Measurements from ENCODE around the gene ABI2.
"Not testable (repeated sequence)": the region's sequence is repeated elsewhere in the genome, so short reads cannot be mapped to it uniquely, and the experiment has no call there.

Gene ABI2

DNA sequence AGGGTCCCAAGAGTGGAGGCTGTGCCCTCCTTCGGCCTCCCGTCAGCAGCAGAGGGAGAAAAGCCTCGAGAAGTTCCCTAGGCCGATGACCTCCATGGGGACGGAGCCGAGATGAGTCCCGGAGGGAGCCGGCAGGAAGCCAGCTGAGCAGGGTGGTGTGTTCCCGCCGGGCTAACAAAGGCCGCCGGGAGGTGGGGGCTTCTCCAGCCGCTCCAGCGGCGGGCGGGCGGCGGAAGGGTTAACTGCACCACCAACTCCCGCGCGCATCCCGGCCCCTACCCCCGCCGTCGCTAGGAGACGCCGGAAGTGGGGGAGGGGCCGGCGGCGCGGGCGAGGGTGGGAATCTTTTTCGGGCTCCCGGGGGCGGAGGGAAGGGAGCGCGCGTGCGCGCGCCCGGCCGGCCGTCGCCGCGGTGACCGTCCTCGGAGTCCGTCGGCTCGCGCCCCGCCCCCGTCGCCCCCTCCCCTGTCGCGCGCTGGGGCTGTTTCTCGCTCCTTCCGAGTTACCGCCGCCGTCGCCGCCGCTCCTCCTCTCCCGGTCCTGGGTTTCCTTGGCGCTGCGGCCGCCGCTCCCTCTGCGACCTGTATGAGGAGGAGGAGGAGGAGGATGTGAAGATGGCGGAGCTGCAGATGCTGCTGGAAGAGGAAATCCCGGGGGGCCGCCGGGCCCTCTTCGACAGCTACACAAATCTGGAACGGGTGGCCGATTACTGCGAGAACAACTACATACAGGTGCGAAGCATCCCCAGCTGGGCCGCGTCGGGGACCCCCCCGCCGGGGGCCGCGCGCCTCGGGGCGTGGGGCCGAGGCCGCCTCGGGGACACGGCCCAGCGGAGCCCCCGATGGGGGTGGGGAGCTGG, at the start of gene ABI2:
Gene ABI2 (plus strand): TSS at position 494 of the 859 bp plus-strand sequence. CDS start 121 bp downstream, at position 615.
- peak; percentile 91 to 92 for DNase-seq

DNA sequence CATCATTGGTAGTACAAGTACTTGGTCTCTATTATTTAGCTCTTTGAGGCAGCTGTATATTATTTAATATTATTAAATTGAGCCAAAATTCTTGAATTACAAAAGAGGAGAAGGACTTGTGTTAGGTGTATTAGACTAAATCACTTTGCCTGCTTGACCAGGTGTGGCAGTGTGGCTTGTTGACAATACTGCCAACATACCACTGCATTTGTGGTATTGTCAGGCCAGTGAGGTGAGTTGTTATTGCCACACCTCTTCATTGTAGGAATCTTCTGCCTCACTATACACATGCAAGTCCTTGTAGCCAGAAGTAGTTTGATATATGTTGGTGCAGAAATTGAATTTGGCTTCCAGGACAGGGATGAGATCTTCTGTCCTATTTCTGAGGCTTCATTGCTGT, 48.9 kb upstream of the ABI2 start:
- DNase-seq = no peak

DNA sequence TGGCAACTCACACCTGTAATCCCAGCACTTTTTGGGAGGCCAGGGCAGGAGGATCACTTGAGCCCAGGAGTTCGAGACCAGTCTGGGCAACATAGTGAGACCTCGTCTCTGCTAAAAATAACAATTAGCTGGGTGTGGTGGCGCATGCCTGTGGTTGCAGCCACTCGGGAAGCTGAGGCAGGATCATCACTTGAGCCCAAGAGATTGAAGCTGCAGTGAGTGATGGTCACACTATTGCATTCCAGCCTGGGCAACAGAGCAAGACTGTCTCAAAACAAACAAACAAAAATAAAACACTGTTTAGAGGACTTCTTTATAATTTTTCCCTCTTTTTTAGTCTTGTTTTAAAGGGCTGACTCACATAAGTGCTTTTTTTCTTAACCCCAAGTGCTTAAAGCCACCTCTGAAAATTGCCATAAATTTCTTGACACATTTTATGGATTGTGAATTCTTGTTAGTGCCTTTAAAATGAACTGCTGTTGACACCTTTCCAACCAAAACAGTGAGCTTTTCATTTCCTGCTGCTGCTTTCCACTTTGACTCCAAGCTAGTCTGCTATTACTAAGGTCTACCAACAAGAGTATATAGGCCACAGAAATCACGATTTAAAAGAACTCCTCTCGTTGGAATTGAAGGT, 47.6 kb upstream of the ABI2 start:
- no peak for DNase-seq

DNA sequence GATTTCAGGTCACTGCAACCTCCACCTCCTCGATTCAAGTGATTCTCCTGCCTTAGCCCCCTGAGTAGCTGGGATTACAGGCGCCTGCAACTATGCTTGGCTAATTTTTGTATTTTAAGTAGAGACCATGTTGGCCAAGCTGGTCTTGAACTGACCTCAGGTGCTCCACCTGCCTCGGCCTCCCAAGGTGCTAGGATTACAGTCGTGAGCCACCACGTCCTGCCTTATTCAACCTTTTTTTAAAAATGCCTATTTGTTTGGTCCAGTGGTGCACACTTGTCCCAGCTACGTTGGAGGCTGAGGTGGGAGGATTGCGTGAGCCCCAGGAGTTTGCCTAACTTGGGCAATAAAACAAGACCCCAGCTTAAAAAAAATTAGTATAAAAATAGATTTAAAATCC, 46.1 kb upstream of the ABI2 start:
- no peak for DNase-seq

DNA sequence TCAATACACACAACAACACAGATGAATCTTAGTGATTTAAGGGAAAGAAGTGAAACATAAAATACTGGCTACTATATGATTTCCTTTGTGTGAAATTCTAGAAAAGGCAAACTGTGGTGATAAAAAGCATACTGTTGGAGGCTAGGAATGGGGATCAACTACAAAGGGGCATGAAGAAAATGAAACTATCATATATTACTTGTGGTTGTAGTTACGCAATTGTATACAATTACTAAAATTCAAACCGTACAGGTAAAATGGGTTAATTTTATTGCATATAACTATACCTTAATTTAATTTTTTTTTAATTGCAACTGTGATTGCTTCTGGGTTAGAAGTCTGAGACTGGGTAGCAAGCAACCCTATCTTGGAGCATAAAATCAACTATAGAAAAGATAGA, 41.7 kb upstream of the ABI2 start:
- DNase-seq = no peak

DNA sequence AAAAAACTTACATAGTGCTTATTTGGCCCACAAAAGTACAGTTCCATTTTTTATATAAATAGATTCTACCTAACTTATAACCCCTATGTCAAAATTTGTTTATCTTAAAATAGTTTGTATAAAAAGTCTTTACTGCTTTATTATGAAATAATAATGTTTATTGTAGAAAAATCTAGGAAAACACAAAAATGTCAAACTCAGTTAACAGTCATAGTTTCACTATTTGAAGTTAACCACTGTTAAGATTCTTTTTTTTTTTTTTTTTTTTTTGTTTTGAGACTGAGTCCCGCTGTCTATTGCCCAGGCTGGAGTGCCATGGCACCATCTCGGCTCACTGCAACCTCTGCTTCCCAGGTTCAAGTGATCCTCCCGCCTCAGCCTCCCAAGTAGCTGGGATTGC, 26.5 kb upstream of the ABI2 start:
- DNase-seq = no peak

DNA sequence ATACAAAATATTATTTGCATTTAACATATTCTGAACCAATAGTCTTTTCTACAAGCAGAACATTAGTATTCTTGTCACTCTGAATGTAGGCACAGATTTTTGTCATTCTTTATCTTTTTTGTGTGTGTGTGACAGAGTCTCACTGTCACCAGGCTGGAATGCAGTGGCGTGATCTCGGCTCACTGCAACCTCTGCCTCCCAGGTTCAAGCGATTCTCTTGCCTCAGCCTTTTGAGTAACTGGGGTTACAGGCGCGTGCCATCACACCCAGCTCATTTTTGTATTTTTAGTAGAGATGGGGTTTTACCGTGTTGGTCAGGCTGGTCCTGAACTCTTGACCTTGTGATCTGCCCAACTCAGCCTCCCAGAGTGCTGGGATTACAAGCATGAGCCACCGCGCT, 25.6 kb upstream of the ABI2 start:
- not testable (repeated sequence) for DNase-seq

DNA sequence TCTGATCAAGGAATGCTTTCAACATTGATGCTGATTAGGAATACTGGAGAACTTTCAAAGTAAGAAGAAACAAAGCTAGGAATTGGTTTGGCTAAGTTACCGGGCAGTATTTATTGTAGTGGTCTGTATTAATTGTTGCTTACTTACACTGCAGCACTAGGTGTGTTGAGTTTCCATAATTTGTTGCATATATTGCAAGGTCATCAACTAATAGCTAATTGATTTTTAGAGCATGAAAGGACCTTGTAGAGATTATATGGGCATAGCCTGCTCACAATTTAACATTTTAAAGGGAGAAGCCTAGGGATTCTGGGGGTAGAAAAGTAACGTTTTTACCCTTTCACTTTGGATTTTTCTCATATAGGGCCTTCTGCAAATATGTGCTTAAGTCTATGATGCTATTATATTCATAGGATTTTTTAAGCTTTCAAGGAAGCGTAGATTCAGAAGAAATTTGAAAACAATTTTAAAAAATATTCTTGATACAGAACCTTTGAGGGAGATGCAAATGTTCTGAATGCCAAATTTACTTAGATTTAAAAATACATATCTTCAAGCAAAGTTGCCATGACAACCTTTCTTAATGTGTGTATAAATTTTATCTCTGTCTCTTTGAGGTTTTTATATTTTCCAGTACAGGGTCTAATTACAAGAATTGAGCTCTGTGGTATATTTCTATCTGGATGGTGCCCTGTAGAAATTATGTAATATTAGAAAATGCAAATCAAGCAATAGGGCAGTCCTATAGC, 17.3 kb upstream of the ABI2 start:
- no peak for DNase-seq

DNA sequence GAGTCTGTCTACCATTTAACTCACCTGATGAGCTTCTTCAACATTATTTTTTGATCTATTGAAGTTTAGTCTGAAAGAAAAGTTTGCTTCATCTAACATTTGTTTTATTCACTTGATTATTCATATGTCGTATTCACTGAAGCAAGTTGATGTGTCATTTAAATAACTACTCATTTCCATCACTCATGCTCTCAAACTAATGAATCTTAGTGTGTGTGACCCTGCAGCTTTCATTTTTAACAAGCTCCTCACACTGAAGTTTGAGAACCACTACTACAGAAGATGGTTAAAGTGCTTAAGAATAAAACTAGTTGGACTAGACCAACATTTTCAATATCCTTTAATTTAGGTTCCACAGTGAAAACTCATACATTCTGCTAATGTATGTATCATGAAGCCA, 1.8 kb upstream of the ABI2 start:
- no peak for DNase-seq

DNA sequence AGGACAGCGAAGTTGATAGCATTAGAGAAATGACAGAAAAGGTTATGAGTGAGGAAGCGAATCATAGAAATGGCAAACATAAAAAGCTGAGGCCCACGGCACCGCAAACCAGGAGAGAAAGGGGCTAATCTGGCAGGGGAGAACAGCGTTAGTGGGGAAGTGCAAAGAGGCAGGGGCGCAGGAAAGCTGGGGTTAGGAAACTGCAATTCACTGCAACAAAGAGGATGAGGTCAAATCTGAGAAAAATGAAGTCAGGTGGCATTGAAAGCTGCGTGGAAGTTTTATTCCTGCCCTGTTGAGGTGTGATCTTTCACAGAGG, 653 bp upstream of the ABI2 start:
- DNase-seq = no peak

DNA sequence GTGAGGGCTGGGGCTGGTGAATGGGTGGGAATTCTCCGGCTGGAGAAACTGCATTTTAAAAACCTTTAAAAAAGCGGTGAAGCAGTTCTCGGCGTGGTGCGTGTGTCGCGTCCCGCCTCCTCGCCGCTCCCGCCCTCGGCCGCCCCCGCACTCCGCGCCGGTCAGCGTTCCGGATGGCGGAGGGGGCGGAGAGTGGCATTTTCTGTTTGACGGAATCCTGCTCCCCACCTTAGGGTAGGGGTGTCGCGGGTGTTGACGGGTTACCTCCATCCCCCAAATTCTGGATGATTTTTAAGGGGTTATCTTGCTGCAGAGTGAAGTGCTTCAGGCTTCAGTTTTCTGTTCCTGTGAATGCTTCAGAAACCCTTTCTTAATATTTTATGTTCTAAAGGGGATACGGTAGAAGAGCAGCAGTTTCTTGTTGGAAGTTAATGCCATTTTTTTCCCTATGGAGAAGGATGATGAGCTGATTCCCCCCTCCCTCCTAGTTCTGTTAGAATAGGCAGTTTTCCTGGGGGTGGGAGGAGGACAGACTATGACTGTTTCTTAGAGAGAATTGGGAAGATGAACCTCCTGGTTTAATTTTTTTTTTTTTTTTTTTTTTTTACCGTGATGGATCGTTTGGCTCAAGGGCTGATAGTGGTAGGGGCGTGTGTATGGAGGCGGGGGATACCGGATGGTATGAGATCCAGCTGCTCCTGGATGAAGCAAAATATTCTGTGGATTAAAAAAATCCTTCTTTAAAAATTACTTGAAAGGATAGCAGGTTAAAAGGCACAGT, 756 bp downstream of the ABI2 start:
- DNase-seq = no peak

DNA sequence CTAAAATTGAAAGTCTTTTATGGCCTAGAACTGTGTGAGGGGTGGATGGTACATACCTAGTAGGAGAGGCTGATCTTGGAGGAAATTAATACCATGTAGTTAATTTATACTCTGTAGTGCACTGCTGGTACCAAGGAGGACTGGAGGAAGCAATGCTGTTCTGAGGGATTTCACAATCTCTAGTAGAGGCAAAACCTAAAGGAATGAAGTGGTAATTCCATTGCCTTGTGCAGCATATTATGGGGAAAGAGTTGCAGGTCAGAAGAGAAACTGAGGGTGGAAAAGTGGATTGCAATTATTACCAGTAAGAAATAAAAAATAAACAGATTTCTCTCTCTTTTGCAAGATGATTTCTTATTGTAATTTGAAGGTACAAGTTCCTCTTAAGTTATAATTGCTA, 2.2 kb downstream of the ABI2 start:
- DNase-seq = no peak

DNA sequence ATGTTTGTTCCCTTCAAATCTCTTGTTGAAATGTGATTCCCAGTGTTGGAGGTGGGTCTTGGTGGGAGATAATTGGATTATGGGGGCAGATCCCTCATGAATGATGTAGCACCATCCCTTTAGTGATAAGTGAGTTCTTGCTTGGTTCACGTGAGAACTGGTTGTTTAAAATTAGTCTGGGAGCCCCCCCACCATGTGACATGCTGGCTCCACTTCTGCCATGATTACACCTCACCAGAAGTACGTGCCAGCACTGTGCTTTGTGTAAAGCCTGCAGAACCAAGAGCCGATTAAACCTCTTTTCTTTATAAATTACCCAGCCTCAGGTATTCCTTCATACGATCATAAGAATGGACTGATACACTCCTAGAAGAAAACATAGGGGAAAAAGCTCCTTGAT, 10.1 kb downstream of the ABI2 start:
- no peak for DNase-seq

DNA sequence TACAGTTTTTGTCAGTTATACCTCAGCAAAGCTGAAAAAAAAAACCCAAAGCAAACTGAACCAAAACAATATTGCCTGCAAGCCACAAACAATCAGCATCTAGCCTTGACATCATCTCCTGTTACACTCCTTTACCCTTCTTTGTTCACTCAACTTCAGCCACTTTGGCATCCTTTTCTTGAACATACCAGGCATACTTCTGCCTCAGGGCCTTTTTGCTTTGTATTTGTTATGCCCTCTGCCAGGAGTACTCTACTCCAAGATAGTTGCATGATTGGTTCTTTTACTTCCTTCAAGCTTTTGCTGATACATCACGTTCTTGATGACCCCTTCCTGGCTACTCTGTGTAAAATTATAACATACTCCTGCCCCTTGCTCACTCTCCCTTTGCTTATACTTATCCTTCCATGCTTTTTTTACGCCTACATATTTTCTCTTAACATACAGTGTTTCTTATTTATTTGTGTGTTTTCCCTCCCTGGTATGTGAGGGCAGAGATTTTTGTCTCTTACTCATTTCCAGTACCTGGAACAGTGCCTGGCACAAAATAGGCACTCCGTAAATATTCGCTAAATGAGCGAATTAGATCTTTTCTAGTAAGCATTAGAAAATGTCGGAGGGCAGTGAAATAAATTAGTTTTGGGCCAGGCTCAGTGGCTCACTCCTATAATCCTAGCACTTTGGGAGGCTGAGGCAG, 12.7 kb downstream of the ABI2 start:
- no peak for DNase-seq

DNA sequence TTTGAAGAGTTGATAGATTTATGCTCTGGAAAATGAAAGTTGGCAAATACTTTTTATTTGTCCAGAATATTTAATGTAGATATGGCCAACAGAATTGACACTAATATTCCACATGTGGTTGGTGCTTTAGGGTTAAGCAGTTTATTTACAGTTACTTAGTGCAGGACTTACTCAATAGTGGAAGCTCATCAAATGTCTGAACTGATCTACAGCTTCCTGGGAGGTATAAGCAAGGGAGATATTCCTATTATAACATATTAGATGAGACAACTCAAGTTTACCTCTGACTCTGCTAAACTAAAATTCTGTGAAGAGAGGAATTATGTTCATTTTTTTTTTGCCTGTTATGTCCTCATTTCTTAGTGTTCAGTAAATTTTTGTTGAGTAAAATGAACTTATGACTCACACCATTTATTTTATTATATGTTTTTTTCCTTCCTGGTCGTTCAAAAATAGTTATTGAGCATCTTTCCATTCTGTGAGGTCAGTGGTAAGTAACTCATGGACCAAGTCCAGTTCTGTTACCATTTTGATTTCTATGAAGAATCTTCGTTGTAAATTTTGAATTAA, 13.6 kb downstream of the ABI2 start:
- DNase-seq = no peak

DNA sequence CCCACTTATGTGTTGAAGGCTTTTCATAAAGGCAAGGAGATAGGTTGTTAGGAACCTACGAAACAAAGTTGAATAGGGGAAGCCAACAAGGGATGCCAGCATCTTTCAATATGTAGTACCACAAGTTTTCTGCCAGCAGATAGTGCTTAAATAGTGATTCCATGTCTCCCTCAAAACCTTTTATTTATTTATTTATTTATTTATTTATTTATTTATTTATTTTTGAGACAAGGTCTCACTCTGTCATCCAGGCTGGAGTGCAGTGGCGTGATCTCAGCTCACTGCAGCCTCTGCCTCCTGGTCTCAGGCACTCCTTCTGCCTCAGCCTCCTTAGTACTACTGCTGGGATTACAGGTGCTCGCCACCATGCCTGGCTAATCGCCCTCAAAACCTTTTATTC, 14.2 kb downstream of the ABI2 start:
- not testable (repeated sequence) for DNase-seq

DNA sequence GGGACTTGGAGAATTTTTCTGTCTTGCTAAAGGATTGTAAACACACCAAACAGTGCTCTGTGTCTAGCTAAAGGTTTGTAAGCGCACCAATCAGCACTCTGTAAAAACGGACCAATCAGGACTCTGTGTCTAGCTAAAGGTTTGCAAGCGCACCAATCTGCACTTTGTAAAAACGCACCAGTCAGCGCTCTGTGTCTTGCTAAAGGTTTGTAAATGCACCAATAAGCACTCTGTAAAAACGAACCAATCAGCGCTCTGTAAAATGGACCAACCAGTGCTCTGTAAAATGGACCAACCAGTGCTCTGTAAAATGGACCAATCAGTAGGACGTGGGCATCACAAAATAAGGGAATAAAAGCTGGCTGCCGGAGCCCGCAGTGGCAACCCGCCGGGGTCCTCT, 16.5 kb downstream of the ABI2 start:
- DNase-seq = no peak

DNA sequence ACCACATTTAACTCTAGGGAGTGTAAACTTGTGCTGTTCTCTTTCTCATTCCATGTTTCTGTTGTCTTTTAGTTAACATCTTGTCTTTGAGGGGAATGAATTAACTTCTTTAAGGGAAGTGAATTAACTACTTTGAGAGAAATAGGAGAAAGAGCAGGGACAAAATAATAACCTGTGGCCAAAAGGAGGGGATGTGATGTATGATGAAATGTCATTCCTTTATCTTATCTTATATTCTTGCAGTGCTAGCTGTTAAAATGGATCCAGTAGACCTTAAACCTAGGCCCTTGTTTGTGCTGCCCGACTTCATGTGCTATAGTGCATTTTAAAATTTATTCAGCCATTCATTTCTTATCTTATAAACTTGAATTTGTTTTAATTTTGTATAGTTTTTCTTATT, 18.4 kb downstream of the ABI2 start:
- no peak for DNase-seq

DNA sequence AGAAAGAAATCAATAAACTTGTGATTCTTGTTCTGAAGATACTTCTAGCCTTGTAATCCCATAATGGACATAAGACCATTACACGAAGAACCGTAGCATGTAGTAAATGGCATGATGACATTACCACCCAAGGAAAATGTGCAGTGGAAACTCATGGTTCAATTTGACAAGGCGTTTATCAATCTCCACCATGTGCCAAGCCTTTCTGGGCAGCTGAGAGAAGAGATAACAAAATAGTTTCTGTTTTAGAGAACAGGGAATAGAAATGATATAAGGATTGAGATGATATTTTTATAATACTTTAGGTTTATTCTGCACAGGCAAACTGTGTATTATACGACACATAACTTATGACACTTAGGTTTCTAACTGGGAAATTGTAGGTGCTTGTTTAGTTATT, 19.2 kb downstream of the ABI2 start:
- no peak for DNase-seq

DNA sequence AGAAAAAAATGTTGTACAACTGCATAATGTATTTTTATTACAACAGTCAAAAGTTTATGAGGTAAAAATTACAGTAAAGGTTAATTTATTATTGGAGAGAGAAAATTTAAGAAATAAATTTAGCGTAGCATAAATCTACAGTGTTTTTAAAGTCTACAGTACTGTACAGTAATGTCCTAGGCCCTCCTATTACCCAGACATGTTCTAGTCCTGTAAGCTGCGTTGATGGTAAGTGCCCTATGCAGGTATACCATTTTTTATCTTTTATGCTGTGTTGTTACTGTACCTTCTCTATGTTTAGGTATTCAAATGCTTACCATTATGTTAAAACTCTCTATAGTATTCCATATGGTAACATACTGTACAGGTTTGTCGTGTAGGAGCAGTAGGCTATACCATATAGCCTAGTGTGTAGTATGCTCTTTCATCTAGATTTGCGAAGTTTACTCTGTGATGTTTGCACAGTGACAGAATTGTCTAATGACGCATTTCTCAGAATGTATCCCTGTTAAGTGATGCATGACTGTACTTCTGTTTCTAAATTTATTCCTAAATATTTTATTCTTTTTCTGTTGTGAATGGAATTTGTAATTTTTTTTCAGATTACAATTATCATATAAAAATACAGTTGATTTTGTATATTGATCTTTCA, 24.5 kb downstream of the ABI2 start:
- no peak for DNase-seq

DNA sequence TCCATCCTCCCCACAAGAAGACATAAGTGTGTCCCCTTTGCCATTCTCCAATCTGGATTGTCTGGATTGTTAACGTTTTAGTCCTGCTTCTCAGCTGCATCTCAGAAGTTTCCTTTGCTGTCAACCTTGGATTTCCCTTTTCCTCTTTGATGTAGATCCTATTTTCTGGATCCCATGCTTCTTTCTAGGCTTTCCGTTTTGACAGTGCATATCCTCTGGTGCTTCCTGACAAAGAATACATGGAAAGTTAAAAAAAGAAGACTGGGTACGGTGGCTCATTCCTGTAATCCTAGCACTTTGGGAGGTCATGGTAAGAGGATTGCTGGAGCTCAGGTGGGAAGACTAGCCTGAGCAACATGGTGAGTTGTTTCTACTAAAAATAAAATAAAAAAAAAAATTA, 26.8 kb downstream of the ABI2 start:
- DNase-seq = no peak

DNA sequence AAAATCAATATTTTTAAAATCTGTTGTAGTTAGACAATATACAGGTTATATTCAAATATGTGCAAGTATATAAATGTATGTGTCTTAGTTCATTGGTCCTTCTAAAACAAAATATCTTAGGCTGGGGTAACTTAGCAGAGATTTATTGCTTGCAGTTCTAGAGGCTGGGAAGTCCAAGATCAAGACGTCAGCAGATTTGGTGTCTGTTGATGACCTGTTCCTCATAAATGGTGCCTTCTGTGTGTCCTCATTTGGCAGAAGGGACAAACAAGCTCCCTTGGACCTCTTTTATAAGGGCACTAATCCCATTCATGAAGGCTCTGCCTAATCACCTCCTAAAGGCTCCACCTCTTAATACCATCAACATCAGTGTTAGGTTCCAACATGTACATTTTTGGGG, 31.3 kb downstream of the ABI2 start:
- DNase-seq = no peak
